Measurements from ENCODE around the gene BBS4. TPM values are rescaled to one million over a fixed set of nuclear protein-coding genes. Genes with fewer than 3 reads are reported as not detected.

BBS4 gene
- total RNA-seq, 2 donors from 2014 or later = 8.3 to 9.0 TPM

GRCh38 chr15:72784456-72784876 is 98.5 kb downstream of the BBS4 start:
- intact Hi-C loops (cut with DNase I, micrococcal nuclease) = no loop called here
- ATAC-seq = no peak

DNA sequence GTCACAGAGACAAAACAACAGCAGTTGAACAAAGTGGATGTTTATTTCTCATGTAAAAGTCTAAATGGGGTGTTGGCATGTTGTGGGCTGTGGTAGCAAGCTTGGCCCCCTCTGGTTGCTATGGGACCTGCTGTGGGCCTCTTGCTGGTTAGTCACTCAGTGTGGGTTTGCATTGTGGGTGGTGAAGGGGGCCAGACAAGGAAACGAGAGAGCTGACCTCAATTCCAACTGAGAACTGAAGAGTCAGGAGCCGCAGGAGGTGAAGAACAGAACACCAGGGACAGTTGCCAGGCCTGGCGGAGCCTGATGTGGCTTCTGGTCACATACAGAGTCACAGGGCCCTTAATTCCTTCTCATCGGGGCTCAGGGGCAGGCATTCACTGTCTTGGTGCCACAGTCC is 99.4 kb downstream of the BBS4 start:
- DNase-seq = no peak
- intact Hi-C loops (cut with DNase I, micrococcal nuclease) = no loop called here
- ATAC-seq = no peak

More at GRCh38 chr15:72784456-72784876, 98.5 kb downstream of the BBS4 start:
- DNase-seq = no peak

GRCh38 chr15:72785841-72786240 is 99.8 kb downstream of the BBS4 start:
- ATAC-seq (no peak), DNase-seq (no peak)
- intact Hi-C loops (cut with DNase I, micrococcal nuclease) = no loop called here

- ATAC-seq = no peak
- intact Hi-C loops (cut with DNase I, micrococcal nuclease) = no loop called here
- no peak for DNase-seq
Measured at GRCh38 chr15:72786242-72786641, 100.2 kb downstream of the BBS4 start.

DNA sequence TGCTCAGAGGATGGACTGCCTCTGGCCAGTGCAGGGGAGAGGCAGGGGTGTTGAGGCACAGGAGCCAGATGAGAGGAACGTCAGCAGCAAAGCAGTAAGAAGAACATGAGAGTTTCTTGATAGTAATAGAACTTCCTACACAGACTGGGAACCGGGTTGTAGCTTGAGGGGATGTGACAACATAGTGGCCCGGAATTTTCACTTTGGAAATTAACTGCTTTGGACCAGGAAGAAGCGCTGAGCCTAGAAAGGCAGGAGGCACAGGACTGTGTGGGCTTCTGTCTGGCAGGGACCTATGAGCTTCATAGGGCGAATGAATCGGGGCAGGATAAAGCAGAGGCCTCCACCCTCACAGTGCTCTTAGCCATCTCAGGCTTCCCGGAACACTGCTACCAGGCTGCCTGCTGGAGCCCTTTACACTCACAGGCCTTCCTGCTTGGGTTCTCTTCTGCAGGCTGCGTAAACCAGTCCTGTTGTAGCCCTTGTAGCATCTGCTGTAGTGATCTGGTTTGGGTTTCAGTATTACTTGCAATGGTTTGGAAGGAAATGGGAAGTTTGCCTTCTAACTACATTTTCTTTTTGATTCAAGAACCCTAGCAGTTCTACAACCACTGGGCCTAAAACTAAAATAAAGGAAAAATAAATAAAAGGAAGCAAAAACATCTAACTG is 100.8 kb downstream of the BBS4 start:
- intact Hi-C loops (cut with DNase I, micrococcal nuclease) = no loop called here
- ATAC-seq (no peak), DNase-seq (no peak)

DNA sequence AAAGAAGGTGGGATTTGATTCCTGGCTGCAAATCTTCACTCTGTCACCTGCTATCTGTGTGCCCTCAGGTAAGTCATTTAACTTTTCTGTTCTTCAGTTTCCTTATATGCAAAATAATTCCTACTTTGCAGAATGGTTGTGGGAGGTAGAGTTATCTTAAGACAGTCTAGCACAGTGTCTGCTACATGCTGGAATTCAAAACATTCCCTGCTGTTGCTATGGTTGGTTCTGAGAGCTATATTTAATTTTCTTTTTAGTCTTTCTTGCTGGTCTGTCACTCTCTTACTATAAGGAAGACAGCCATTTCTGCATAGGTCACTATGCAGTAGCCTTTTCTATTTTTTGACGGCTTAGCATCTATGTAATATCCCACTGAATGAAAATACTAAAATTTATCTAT is 101.5 kb downstream of the BBS4 start:
- ATAC-seq = no peak
- DNase-seq = no peak
- intact Hi-C loops (cut with DNase I, micrococcal nuclease) = no loop called here

Other genes with a start within 250 kb of the BBS4 start
- 100 to 1,000 TPM; 118 to 131 TPM for gene ARIH1, start 211.9 kb upstream of the BBS4 start, total RNA-seq
- gene GOLGA6B, start 31.5 kb upstream of the BBS4 start, total RNA-seq = not detected
- gene HIGD2B, start within 50 bp of the BBS4 start, total RNA-seq = not detected
- gene ADPGK, start 97.6 kb downstream of the BBS4 start, total RNA-seq = 10 to 100 TPM; 30.6 to 34.0 TPM

All from left colon (tissue), 2 donors.